Epidermal melanocyte (primary cell): Measurements from ENCODE around the gene MORN2.

Experiments used
- DNase-seq: peaks from one replicate; pipeline ENCODE4 v3.0.0; 2011; ENCODE audit warnings: low spot score; ENCODE audit not compliant: insufficient read length

MORN2 gene

DNA sequence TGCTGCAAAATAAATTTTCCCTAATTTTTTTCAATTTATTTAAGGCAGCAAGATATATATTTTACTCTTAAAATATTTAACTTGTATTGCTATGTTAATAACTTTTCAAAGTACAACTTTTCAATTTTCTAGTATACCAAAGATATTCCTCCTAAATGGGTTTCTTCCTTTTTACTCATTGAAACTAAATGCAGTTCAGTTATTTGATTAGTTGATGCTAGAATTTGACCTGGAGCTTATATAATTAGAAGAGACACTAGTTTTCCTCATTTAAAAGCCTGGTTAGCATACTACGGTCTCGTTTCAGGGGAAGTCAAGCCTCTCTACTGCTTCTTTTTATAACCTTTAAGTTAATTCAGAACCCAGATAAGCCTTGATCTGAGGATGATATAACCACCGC, 13.8 kb downstream of the MORN2 start, which contains the start of gene ARHGEF33:
TSS of gene ARHGEF33 (plus strand) at position 301 of the 400 bp plus-strand sequence. CDS start 29,573 bp downstream, outside the sequence.
- DNase-seq = no peak

DNA sequence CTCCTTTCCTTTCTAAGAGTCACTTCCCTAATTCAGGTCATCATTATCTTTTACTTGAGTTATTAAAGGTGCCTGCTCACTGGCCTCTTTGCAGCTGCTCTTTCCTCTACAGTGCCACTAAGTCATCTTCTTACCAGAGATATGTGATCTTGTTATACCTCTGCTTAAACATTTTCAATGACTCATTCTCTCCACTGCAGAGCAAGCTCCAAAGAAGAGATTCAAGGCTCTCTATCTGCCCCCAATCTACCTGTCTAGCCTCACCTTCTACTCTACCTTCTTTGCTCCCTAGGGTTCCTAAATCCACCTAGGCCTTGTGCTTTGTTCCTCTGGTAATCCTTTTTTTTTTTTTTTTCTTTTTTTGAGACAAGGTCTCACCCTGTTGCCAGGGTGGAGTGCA, 17.0 kb downstream of the MORN2 start:
- no peak for DNase-seq

DNA sequence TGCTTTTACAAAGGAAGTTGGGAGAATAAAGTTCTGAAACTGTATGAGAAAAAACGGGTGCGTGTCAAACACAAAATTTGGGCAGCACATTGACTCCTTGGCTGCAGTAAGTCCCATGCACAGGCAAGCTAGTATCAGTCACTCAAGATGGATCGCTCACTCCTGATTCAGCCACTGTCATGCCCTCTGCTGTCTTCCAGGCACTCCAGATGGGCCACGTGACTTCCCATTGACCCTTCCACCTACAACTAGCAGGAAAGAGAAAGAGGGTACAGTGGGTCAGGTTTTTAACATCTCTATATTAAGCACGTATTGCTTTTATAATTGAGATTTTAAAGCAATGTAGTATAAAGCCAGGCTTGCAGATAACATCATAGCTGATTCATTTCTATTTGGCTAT, 22.5 kb downstream of the MORN2 start:
- DNase-seq = no peak

DNA sequence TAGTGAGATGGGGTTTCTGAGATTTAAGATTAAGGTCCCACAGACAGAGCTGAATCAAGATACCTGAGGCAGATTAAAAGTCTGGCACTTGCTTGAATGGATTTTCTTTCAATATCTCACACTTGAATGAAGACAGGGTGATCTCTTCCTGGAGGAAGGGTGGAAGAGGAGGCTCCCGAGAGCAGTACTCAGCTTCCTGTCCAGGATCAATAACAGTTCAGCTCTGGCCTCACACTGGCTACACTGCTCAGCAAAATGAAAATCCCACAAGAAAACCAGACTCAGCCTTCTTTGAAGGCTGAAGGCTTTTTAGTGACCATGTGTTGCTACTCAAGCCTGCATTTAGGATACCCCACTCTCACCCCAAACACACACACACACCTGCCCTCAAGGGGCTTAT, 24.9 kb downstream of the MORN2 start:
- no peak for DNase-seq

DNA sequence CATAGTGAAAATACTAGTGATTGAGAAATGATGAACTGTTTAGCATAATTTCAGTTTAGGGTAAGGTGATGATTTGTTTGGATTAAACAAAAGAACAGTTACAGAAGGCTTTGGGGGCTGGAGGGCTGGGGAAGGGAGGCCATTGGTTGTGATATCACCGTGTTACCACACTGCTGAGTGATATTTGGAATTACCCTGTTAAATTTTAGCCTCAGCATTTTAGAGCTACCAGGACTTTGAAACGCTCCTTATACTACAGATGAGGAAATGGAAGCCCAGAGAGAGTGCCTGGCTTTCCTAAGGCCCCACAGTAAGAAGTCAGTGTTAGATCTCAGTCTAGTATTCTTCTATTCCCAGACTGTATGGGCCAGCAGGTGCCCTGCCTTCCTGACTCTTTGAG, 29.5 kb downstream of the MORN2 start:
- DNase-seq = no peak

DNA sequence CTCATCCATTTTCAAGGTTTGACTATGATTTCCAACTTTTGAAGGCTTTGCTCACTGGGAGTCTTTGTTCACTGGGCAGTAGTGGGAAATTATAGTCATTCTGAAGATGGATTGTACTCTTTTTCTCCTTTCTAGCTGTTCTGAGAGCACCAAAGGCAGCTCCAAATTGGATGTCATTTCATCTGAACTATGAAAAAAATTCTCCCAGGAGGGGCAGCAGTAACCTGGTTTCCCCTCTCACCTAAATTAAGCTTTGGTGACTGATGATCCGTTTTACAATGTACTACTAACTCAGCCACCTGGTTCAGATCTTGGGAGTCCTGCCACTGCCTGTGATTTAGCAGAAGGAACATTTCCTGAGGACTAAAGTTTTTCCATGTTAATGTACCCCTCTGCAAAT, 31.5 kb downstream of the MORN2 start:
- no peak for DNase-seq

DNA sequence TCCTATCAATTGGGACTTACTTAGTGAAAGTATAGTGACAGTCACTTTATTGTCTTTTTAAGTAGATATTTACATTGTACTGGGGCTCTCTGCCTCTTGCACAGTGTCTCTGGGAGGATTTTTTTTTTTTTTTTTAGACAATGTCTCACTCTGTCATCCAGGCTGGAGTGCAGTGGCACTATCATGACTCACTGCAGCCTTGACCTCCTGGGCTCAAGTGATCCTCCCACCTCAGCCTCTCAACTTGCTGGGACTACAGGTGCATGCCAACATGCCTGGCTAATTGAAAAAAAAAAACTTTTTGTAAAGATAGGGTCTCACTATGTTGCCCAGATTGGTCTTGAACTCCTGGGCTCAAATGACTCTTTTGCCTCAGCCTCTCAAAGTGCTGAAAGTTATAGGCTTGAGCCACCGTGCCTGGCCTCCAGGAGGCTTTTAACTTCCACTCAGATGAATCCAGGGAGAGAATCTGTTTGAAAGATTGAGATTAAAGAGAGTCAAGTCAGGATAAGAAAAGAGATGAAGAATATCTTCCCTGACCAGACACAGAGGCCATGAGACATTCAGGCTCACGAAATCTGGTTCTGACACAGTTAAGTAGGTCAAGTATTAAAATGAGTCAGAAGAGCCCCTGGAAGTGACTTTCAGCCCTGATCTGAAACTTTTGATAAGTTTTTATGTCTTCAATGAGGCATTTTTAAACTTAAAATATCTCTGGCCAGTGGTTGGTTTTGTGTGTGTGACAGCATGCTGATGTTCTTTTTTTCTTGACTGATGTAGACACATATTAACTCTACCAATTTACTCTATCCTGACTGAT, 32.2 kb downstream of the MORN2 start:
- no peak for DNase-seq

DNA sequence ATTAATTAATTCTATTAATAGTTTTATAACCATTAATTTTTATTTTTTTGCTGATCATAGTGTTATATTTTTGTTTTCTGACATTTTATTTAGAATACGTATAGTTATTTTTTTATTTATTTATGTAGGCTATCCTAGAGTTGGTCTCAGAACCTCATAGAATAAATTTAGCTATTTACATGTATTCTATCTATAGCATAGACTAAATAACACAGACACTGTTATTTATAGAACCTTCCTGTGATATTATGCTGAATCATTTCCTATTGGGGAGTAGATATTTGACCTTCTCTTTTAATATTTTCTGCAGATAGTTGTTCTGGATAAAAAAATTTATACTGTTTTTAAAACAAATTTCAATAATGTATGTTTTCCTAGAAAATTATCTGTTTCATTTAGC, 34.1 kb downstream of the MORN2 start:
- DNase-seq = no peak

DNA sequence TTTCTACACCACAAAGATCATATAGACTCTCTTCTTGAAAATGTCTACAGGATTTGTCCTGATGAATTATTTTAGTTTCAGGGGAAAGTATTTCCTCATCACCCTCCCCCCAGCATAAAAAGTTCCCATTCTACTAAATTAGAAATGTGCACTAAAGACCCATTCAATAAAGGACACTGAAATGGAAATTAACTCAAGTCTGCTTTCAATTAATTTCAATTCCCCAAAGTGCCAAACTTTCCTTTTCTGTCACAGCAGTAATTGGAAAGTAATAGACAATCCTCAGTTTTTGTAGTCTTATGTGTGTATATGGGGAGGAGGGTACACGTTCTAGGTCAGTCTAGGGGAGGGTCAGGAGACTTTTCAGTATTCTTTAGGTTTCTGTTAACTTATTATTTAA, 35.4 kb downstream of the MORN2 start:
- DNase-seq = no peak

DNA sequence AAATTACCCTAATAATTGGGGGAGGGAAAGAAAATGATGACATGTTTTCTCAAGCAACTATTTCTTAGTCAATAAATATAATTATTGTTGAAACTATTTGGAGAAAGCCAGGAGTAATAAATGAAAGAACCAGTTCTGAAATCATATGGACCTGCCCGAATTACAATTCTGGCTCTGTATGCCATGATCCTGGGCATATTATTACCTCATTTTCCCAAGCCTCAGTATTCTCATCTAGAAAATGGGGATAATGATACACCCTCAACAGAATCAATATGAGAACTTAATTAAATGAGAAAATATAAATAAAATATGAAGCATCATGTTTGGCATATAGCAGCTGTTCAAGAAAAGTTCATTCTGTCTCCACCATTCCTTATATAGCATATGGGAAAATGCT, 36.8 kb downstream of the MORN2 start:
- no peak for DNase-seq

DNA sequence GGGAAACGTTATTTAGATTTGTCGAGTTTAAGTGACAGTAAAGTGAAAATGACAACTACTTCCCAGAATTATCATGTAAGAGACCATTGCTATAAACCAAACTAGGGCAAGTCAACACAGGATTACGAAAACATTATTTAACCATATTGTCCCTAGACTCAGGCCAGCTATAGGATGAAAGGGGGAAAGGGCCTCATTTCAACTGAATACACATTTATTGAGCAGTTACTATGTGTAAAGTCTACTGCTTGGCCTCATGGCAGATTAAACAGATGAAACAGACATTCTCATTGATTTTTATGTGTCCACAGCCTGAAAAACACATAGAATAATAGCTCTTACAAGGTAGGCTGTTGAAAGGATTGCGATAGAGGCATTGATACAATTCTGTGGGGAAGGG, 46.6 kb downstream of the MORN2 start:
- no peak for DNase-seq

DNA sequence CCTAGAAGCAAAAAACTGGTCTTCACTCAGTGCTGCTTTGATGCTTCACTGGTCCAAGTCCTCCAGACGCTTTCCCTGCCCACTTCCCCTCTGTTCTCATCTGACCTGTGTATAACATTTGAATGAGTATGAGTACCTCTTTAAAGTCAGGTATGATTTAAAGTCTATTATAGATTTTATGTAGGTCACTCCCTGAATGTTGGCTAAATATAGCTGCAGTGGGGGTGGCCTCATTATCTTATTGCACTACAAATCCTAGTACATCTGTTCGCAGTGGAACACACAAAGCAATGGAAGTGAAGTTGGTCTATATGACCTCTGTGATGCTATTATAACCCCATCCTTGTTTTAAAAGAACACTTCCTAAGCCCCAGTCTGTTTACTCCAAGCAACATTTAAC, 47.1 kb downstream of the MORN2 start:
- DNase-seq = no peak

DNA sequence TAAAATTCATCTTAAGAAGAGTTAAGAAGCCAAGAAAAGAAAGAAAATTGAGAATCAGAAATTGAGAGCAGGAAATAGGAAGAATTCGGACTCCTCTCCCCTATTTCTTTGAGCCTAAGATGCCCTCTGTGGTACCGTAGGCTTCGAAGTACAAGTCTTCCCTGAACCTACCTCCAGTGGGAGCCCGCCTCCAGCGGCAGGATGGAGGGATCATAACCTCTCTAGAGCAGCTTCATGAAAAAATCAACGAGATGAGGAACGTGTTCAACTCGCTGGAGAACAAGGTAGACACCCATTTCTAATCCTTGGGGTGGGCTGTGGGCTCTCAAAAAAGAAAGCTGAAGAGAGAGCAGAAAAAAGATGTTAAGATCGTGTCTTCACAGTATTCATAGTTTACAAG, 50.2 kb downstream of the MORN2 start:
- no peak for DNase-seq

DNA sequence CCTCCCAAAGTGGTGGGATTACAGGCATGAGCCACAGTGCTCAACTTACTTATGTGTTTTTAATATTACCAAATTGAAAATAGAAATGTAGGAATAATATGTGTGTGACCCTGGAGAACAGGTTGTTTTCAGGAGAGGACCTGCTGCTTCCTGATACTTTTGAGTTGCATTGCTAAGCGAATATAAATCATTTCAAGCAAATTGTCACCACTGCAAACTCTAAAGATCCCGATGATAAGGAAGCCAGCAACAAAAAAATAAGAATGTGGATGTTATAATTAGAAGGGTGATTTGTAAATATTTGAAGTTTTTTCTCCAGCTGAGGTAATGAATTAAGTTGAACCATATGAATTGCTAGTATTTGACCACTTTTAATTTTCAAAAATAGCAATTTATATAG, 54.8 kb downstream of the MORN2 start:
- DNase-seq = no peak
